Measurements from ENCODE around the gene BTBD3. TPM values are rescaled to one million over a fixed set of nuclear protein-coding genes. Genes with fewer than 3 reads are reported as not detected.

The BTBD3 gene
- polyA plus RNA-seq, 3 donors, result 7.2 to 10.6 (median 8.9) TPM

- no peak overlapping the region for H3K27ac ChIP-seq (ENCODE audit: low read depth, low read length)
Measured at GRCh38 chr20:11951696-11952095, 34.0 kb downstream of the BTBD3 start.

DNA sequence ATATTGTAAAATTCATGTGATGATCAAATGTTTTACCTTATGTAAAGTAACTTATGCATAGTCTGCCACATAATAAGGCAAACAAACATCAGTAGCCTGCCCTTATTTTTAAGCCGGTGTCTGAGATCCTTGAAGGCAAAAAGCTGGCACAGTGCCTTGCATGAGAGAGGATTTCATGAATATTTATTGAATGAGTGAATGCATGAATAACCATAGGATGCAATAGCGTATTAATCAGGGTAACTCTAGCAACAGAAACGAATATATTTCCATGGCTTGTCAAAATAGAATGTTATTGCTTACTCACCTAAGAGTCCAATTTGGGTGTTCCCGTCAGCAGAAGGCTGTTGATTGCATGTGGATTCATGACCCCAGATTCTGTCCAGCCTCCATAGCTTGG, 34.9 kb downstream of the BTBD3 start:
- H3K27ac ChIP-seq (ENCODE audit: low read depth, low read length), result no peak overlapping the region

More at GRCh38 chr20:11951696-11952095, 34.0 kb downstream of the BTBD3 start:
- 64 to 80% (median 67%) methylated on average over 3 of the region's 3 CpGs for WGBS, 3 donors

DNA sequence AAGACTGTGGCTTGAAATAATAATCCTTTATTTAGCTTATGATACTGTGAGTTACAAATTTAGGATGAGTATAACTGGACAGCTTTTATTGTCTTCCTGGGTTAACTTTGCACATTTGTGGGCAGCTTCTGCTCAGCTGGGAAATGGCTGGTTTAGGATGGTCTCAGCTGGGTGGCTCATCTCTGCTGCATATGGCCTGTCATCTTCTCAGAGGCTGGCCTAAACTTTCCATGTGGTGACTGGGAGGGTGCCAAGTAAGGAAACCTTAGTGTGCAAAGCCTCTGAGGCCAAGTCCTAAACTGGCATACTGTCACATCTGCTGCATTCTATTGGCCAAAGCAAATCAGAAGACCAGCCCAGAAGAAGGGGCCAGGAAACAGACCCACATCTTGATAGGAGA, 40.2 kb downstream of the BTBD3 start:
- H3K27ac ChIP-seq (ENCODE audit: low read depth, low read length), result no peak overlapping the region

More for the DNA sequence above, 34.9 kb downstream of the BTBD3 start:
- 86 to 89% (median 88%) methylated on average over 4 of the region's 4 CpGs for WGBS, 3 donors

- 58 to 67% (median 59%) methylated on average over 24 of the region's 24 CpGs for WGBS, 3 donors
- H3K27ac ChIP-seq (ENCODE audit: low read depth, low read length), result no peak overlapping the region
Measured at GRCh38 chr20:11958855-11959254, 41.2 kb downstream of the BTBD3 start.

DNA sequence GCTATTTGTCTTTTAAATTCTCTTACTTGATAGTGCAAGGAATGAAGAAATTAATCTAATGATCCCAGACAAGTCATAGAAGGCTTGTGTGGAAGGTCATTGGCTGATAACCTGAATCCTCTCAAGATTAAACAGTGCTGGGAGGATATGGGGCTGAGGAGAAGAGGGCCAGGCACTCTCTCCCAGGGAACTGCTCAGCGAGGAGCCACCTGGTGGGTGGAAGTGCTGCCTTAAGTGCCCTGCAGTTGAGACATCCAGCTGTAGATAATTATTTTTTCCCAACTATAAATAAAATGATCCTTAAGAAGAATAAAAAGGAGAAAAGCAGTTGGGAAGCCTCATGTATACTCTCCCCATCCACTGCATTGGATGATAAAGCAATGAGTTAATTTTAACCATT, 47.9 kb downstream of the BTBD3 start:
- H3K27ac ChIP-seq (ENCODE audit: low read depth, low read length), result no peak overlapping the region
- 35 to 83% (median 74%) methylated on average over 1 of the region's 1 CpG for WGBS, 3 donors

DNA sequence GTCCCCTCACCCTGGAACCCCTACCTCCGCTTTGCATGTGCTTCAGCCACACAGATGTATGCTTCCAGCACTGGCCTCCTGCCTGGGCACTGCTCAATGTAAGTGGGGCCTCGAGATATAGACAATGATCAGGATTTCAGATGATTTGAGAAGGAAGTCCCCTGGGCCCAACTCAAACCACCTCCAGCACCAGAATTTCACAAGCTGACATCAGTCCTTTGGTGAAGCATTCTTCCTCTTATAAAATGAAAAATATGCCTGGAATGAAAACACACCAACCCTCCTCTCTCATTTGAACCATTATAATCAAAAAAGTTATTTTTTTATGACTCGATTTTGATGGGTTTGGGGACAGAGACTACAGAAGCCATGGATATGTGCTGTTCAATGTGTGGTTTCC, 48.5 kb downstream of the BTBD3 start:
- no peak overlapping the region for H3K27ac ChIP-seq (ENCODE audit: low read depth, low read length)
- WGBS, 3 donors, result 41 to 70% (median 69%) methylated on average over 3 of the region's 3 CpGs

DNA sequence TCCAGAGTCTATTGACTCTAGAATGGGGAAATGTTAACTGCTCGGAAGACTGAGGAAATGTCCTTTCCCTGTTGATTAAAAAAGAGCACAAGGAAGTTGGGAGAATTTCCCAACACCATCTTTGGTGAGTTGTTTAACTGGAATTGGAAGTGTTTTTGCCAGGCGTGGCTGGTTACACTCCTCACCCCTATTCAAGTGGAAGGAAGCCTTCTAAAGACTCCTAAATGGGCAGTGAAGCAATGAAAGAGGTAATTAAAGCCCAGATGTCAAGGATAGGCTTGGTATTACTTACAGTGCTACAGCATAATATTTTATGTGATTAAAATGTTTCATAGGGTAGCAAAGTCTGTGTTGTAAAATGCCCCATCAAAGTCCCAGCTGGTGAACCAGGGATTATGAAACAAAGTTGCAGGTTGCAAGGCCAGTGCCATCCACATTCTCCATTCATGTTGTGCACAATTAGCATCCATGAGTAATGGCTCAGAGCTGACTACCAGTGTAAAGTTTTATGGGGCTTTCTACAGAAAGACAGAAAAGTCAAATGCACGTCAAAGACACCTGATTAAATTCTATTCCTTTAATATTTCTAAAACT, 52.6 kb downstream of the BTBD3 start:
- no peak overlapping the region for H3K27ac ChIP-seq (ENCODE audit: low read depth, low read length)
- 69 to 92% (median 81%) methylated on average over 3 of the region's 3 CpGs for WGBS, 3 donors

DNA sequence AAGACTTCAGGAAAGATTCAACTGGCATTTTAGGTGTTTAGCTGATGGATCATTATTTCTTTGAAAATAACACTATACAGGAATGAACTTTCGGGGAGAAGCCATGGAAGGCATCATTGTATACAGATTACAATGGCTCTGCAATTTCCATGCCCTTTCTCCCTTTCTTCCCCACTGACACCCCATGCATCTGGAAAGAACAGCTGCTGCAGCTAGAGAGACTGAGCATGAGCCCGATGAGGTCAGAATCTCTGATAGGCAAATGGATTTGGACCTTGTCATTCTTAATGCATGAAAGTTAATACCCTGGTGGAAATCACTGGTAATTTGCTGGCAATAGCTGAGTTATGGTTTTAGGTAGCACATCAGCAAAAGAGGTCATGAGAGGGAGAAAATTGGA, 54.8 kb downstream of the BTBD3 start:
- no peak overlapping the region for H3K27ac ChIP-seq (ENCODE audit: low read depth, low read length)
- WGBS, 3 donors, result 88 to 91% (median 89%) methylated on average over 2 of the region's 2 CpGs

Measured in adipose tissue (tissue), 3 donors.